ENCODE data around the gene KLHL29. TPM values are rescaled to one million over a fixed set of nuclear protein-coding genes. Genes with fewer than 3 reads are reported as not detected.

The KLHL29 gene
- polyA plus RNA-seq, 3 donors, result 0.03 TPM; not detected in 2

DNA sequence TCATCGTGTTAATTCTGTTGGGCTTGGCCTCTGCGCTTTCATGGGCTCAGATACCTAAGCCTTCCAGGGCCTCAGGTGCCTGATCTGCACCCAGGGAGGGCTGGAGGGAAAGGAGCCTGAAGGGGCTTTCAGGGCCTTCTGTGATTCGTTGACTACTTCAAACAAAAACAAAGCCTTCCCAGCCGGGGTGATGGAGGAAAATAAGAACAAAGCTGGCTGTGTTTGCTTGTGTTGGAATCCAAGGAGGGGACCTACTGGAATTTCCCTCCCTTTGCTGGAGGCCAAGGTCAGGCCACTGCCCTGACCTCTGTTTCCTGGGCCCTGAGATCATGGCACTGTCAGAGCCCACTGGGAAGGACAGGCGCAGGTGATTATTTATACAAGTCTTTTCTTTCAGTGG lies 135.3 kb downstream of the KLHL29 start:
- no peak for DNase-seq
- H3K27ac ChIP-seq (ENCODE audit: low read depth in 1 of 2, low read length in 2 of 2), result no peak overlapping the region
- Mint-ChIP-seq H3K4me1 (no peaks in the 10 kb centered on the region), H3K9me3 (no peaks in the 10 kb centered on the region), H3K36me3 (no peaks in the 10 kb centered on the region), H3K4me3 (no peak overlapping the region), H3K27ac (no peak overlapping the region), H3K27me3 (ENCODE audit: low read depth in 3 of 3) (peaks cover 11 to 17% (median 11%) of the 10 kb centered on the region in 3 donors)
- no peak for TF ChIP-seq CTCF (IDR thresholded peaks at IDR 0.05)
- peaks cover 0 to 1% of the 10 kb centered on the region in 2 donors for H3K27me3 ChIP-seq (ENCODE audit: control insufficient read depth in 2 of 2, insufficient read depth in 2 of 2, low read length in 2 of 2)
- H3K79me2 ChIP-seq (ENCODE audit: insufficient read depth, low read length), result no peaks in the 10 kb centered on the region
- H4K20me1 ChIP-seq (ENCODE audit: insufficient read depth, low read length), result no peaks in the 10 kb centered on the region
- no peak overlapping the region for H3K4me2 ChIP-seq (replicated peaks; ENCODE audit: extremely low read depth, low read length, poor library complexity, severe bottlenecking)
- no peaks in the 10 kb centered on the region for H3K36me3 ChIP-seq (replicated peaks in 1 of 2; ENCODE audit: control insufficient read depth in 1 of 2, insufficient read depth in 2 of 2, low read length in 2 of 2)
- no CpG with 5 or more reads among the region's 5 CpGs for WGBS (ENCODE audit: insufficient coverage)
- no peak overlapping the region for H3K4me3 ChIP-seq (replicated peaks in 1 of 3; ENCODE audit: low read depth in 2 of 3, low read length in 3 of 3)
- intact Hi-C loops (cut with micrococcal nuclease), result no loop called here
- H3K9me3 ChIP-seq (replicated peaks in 1 of 2; ENCODE audit: control insufficient read depth in 1 of 2, insufficient read depth in 1 of 2, low read length in 2 of 2), result no peaks in the 10 kb centered on the region
- H3K4me1 ChIP-seq (ENCODE audit: control insufficient read depth in 1 of 2, insufficient read depth in 2 of 2, low read length in 2 of 2), result no peaks in the 10 kb centered on the region
- no peak overlapping the region for H2AFZ ChIP-seq (ENCODE audit: insufficient read depth, low read depth, low read length, poor library complexity, severe bottlenecking)
- H3K9ac ChIP-seq (ENCODE audit: insufficient read depth, low read length, poor library complexity, severe bottlenecking), result no peak overlapping the region

DNA sequence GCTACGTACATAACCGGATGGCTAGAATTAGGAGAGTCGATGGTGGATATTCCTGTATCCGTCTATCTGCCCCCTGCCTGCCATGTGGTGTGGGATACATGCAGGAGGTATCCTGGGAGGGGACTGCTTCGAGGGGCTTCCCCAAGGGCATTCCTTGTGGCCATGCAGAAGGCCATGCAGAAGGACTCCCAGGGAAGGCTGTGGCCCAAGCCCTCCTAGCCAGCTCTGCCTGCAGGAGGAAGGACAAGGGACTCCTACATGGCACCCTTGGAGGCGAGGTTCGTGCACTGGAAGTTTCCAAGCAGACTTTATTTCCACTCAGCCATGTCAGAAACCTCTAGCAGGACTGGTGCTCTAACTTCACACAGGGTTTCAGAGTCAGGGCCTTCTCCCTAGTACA lies 136.1 kb downstream of the KLHL29 start:
- DNase-seq, result no peak
- Histone ChIP-seq H3K36me3 (replicated peaks in 1 of 2; ENCODE audit: control insufficient read depth in 1 of 2, insufficient read depth in 2 of 2, low read length in 2 of 2) (no peaks in the 10 kb centered on the region), H3K79me2 (ENCODE audit: insufficient read depth, low read length) (no peaks in the 10 kb centered on the region), H3K4me2 (replicated peaks; ENCODE audit: extremely low read depth, low read length, poor library complexity, severe bottlenecking) (no peak overlapping the region), H3K9me3 (replicated peaks in 1 of 2; ENCODE audit: control insufficient read depth in 1 of 2, insufficient read depth in 1 of 2, low read length in 2 of 2) (no peaks in the 10 kb centered on the region), H3K27me3 (ENCODE audit: control insufficient read depth in 2 of 2, insufficient read depth in 2 of 2, low read length in 2 of 2) (no peaks in the 10 kb centered on the region), H4K20me1 (ENCODE audit: insufficient read depth, low read length) (no peaks in the 10 kb centered on the region), H3K9ac (ENCODE audit: insufficient read depth, low read length, poor library complexity, severe bottlenecking) (no peak overlapping the region), H3K4me1 (ENCODE audit: control insufficient read depth in 1 of 2, insufficient read depth in 2 of 2, low read length in 2 of 2) (no peaks in the 10 kb centered on the region), H2AFZ (ENCODE audit: insufficient read depth, low read depth, low read length, poor library complexity, severe bottlenecking) (no peak overlapping the region), H3K4me3 (replicated peaks in 1 of 3; ENCODE audit: low read depth in 2 of 3, low read length in 3 of 3) (no peak overlapping the region), H3K27ac (ENCODE audit: low read depth in 1 of 2, low read length in 2 of 2) (no peak overlapping the region)
- Mint-ChIP-seq H3K4me3 (no peak overlapping the region), H3K27me3 (ENCODE audit: low read depth in 3 of 3) (peaks cover 11 to 16% (median 13%) of the 10 kb centered on the region in 3 donors), H3K27ac (no peak overlapping the region), H3K4me1 (no peaks in the 10 kb centered on the region), H3K36me3 (no peaks in the 10 kb centered on the region), H3K9me3 (peaks cover 0 to under 1% (median 0%) of the 10 kb centered on the region in 7 donors)
- intact Hi-C loops (cut with micrococcal nuclease), result no loop called here
- no peak for TF ChIP-seq CTCF (IDR thresholded peaks at IDR 0.05)
- 95% methylated on average over 4 of the region's 7 CpGs for WGBS (ENCODE audit: insufficient coverage)
